NB4 (cell line): ENCODE results near the gene WDR33.

Experiments used
- DNase-seq: peaks from one replicate; pipeline ENCODE4 v3.0.0; 2010; ENCODE audit warnings: low read depth
- H3K4me3 ChIP-seq: one replicate; pipeline ENCODE4 v1.5.1; 2011; ENCODE audit warnings: mild to moderate bottlenecking, low read depth, low read length, moderate library complexity
- MYC ChIP-seq: IDR thresholded peaks from 2 replicates; pipeline ENCODE4 v1.6.1; 2011; ENCODE audit warnings: low read depth, low read length
- POLR2A ChIP-seq: IDR thresholded peaks from 2 replicates; pipeline ENCODE4 v1.6.1; 2011; ENCODE audit warnings: mild to moderate bottlenecking; ENCODE audit not compliant: insufficient read length; ENCODE audit errors: extremely low read depth
- TF ChIP-seq, protein P1 (sequence below): IDR thresholded peaks from 2 replicates; pipeline ENCODE4 v1.6.1; 2011; ENCODE audit warnings: low read depth, low read length
- TF ChIP-seq, protein P2 (sequence below): IDR thresholded peaks from one replicate; pipeline ENCODE4 v1.5.1; 2012; ENCODE audit warnings: low read depth, low read length

WDR33 gene

DNA sequence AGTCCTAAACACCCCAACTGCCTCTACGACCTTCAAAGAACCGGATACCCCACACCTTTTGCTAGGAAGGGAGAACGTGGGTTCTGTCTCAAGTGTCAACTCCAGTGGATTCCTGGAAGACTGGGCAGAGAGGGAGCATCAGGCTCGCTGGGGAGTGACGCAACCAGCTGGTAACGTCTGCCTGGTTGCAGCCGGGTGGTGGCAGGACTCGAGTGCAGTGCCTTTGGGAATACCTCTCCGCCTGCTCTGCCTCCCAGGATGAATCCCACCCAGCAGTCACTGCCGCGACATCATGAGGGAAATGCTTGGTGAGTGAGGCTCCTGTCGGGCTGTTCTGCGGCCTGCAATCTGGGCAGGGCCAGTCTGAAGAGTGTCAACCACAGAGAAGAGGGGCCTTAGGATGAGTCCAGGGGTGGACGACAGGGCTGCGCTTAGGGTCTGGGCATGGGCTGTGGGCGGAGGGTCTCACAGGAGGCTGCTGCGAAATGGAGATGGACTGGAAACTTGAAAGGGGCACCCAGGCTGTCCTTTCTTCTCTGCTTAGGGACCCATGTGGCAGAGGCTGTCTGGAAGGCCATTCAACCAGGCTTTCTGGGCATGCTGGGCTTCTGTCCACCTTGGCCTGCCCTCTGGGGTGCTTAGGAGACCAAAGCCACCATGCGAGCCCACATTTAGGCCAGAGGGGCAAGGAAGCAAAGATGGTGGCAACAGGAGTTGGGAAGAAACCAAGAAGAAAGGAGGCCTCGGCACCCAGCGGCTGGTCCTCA, 152.1 kb downstream of the WDR33 start:
- no peak overlapping the region for H3K4me3 ChIP-seq
- TF ChIP-seq, protein P1, sequence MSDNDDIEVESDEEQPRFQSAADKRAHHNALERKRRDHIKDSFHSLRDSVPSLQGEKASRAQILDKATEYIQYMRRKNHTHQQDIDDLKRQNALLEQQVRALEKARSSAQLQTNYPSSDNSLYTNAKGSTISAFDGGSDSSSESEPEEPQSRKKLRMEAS: no peak
- TF ChIP-seq POLR2A (no peak), MYC (no peak)
- TF ChIP-seq, protein P2, sequence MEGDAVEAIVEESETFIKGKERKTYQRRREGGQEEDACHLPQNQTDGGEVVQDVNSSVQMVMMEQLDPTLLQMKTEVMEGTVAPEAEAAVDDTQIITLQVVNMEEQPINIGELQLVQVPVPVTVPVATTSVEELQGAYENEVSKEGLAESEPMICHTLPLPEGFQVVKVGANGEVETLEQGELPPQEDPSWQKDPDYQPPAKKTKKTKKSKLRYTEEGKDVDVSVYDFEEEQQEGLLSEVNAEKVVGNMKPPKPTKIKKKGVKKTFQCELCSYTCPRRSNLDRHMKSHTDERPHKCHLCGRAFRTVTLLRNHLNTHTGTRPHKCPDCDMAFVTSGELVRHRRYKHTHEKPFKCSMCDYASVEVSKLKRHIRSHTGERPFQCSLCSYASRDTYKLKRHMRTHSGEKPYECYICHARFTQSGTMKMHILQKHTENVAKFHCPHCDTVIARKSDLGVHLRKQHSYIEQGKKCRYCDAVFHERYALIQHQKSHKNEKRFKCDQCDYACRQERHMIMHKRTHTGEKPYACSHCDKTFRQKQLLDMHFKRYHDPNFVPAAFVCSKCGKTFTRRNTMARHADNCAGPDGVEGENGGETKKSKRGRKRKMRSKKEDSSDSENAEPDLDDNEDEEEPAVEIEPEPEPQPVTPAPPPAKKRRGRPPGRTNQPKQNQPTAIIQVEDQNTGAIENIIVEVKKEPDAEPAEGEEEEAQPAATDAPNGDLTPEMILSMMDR: no peak
- no peak for DNase-seq

DNA sequence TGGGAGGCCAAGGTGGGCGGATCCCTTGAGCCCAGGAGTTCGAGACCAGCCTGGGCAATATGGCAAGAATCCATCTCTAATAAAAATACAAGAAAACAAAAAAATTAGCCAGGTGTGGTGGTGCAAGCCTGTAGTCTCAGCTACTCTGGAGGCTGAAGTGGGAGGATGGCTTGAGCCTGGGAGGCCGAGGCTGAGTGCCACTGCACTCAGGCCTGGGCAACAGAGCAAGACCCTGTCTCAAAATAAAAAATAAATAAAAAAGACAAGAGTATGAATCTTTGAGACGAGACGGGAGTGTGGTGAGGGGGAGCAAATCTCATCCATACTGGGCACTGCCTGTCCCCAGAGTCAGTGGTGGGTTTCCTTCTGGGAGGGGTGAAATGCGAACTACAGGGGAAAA, 152.8 kb downstream of the WDR33 start:
- TF ChIP-seq, protein P1: no peak
- no peak for TF ChIP-seq POLR2A
- TF ChIP-seq, protein P2: no peak
- DNase-seq: no peak
- no peak overlapping the region for H3K4me3 ChIP-seq

DNA sequence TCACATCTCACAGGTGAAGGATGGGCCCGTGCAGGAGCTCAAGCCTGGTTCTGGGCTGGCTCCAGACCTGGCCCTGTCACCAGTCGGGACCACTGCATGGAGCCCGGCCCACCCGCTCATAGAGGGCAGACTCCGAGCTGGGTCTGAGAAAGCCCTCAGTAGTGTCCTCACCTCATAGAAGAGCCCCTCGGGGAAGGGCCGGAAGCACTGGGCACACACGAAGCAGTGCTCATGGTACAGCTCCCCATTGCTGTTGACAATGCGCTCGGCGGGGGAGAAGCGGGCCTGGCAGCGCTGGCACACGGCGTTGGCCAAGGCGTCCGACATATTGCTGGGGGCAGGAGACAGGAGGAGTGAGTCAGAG, 153.8 kb downstream of the WDR33 start:
- no peak for DNase-seq
- no peak overlapping the region for H3K4me3 ChIP-seq
- TF ChIP-seq, protein P2: no peak
- TF ChIP-seq, protein P1: no peak
- TF ChIP-seq POLR2A (no peak), MYC (no peak)

DNA sequence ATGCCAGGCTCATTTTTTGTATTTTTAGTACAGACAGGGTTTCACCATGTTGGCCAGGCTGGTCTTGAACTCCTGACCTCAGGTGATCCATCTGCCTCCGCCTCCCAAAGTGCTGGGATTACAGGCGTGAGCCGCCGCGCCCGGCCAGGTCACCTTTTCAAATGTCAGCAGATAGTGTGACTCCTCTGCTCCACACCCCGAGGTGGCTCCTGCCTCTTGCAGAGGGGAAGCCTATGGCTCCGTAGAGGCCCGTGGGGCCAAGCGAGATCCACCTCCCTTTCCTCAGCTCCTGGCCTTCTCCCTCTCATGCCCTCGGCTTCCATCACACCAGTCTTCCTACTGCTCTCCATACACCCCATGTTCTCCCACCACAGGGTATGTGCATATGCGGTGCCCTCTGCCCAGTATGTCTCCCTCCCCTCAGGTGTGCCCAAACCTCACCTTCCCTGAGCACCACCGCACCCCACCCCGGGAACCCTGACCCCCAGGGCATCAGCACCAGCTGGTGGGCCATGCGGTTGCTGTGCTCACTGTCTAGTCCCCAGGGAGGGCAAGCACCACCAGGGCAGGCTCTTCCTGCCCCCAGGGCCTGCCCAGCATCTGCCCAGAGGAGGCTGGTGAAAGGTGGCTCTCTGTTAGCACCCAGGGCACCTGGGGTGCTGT, 154.3 kb downstream of the WDR33 start:
- no peak for TF ChIP-seq MYC
- TF ChIP-seq, protein P1: no peak
- TF ChIP-seq, protein P2: no peak
- no peak for TF ChIP-seq POLR2A

DNA sequence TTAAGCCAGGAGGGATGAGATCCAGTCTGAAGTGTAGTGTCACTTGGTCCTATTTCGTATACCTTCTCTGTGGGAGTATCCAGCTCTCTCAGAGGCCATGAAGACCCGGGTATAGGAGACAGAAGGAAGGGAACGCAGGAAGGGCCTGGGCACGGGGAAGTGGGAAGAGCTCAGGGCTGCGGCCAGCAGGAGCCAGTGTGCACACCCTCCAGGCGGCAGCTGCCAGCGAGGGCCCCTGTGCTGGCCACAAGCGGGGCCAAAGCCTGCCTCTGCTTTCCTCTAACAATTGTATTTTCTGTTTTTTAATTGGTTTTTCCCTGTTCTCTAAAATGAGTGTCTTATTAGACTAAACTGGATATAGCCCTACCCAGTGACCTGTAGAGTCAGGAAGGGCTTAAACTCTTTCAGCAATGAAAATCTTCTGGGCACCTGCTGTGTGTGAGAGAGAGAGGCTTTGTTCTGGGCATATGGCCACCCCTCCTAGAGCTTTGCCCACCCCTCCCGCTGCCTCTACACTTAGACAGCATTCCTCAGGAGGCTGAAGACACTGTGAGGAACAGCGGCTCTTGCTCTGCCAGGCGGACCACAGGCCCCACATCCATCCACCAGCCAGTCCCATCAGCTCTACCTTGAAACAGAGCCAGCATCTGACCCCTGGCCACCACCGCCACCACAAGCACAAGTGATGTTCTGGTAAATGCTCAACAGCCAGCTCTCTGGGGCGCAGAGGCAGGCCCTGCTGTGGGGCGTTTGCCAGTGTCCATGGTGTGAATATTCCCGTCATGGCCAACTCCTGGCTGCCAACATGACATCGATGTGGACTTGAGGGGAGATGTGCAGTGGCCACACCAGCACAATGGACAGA, 155.5 kb downstream of the WDR33 start:
- H3K4me3 ChIP-seq: no peak overlapping the region
- no peak for DNase-seq
- TF ChIP-seq MYC (no peak), POLR2A (no peak)
- TF ChIP-seq, protein P2: no peak
- TF ChIP-seq, protein P1: no peak

More for the DNA sequence above, 154.3 kb downstream of the WDR33 start:
- DNase-seq: no peak
- no peak overlapping the region for H3K4me3 ChIP-seq
